ENCODE measurements around the gene TICAM2.

TICAM2 gene

GRCh38 chr5:115580941-115581340 lies 21.3 kb downstream of the TICAM2 start:
- Histone ChIP-seq H3K4me3 (ENCODE audit: low read depth, low read length) (no peak overlapping the region), H3K9me3 (ENCODE audit: control insufficient read depth, insufficient read depth, low read depth, low read length) (no peaks in the 10 kb centered on the region), H3K4me1 (ENCODE audit: control insufficient read depth, insufficient read depth, low read length) (no peaks in the 10 kb centered on the region), H3K27ac (ENCODE audit: extremely low read depth, low read depth, low read length) (no peak overlapping the region), H3K36me3 (ENCODE audit: control insufficient read depth in 2 of 2, insufficient read depth in 1 of 2, low read length in 2 of 2) (no peaks in the 10 kb centered on the region)
- no peak for TF ChIP-seq INSM2 (tag by site-specific recombination; IDR thresholded peaks at IDR 0.05)
- no peak for TF ChIP-seq BCL11A (tag by site-specific recombination; IDR thresholded peaks at IDR 0.05; ENCODE audit: low read depth)
- no peak for TF ChIP-seq ZNF580 (tag by site-specific recombination; IDR thresholded peaks at IDR 0.05)
- TF ChIP-seq ZNF350 (tag by site-specific recombination; IDR thresholded peaks at IDR 0.05): no peak
- TF ChIP-seq ZNF280D (tag by site-specific recombination; IDR thresholded peaks at IDR 0.05): no peak
- no peak for TF ChIP-seq ZNF514 (tag by site-specific recombination; IDR thresholded peaks at IDR 0.05)
- no peak for TF ChIP-seq ZBTB48 (tag by site-specific recombination; IDR thresholded peaks at IDR 0.05)
- no peak for TF ChIP-seq YY2 (tag by site-specific recombination; IDR thresholded peaks at IDR 0.05)
- TF ChIP-seq ZBTB26 (tag by site-specific recombination; optimal IDR thresholded peaks at IDR 0.05): no peak
- POLR2A ChIA-PET: no interaction called here
- CTCF ChIA-PET: interaction anchor here (0.7 to 1.0 kb wide), 2 partner anchors 271 to 348 kb away, joined by 3 read pairs; no protein-coding TSS in a partner anchor

- TF ChIP-seq ZNF157 (tag by site-specific recombination; IDR thresholded peaks at IDR 0.05) (no peak), ZSCAN23 (tag by site-specific recombination; IDR thresholded peaks at IDR 0.05) (no peak), ZNF148 (tag by site-specific recombination; IDR thresholded peaks at IDR 0.05; ENCODE audit: borderline replicate concordance) (no peak), ZBTB49 (tag by site-specific recombination; IDR thresholded peaks at IDR 0.05; ENCODE audit: low read depth) (no peak), ELK4 (IDR thresholded peaks at IDR 0.05; ENCODE audit: borderline replicate concordance, low read depth, low read length) (no peak), ZNF585B (tag by site-specific recombination; IDR thresholded peaks at IDR 0.05) (no peak), REPIN1 (tag by site-specific recombination; IDR thresholded peaks at IDR 0.05; ENCODE audit: low read depth) (no peak)
- POLR2A ChIA-PET: no interaction called here
- H3K36me3 ChIP-seq (ENCODE audit: control insufficient read depth in 2 of 2, insufficient read depth in 1 of 2, low read length in 2 of 2): no peaks in the 10 kb centered on the region
- no peaks in the 10 kb centered on the region for H3K9me3 ChIP-seq (ENCODE audit: control insufficient read depth, insufficient read depth, low read depth, low read length)
- no peaks in the 10 kb centered on the region for H3K4me1 ChIP-seq (ENCODE audit: control insufficient read depth, insufficient read depth, low read length)
- no peak overlapping the region for H3K27ac ChIP-seq (ENCODE audit: extremely low read depth, low read depth, low read length)
- H3K4me3 ChIP-seq (ENCODE audit: low read depth, low read length): no peak overlapping the region
- CTCF ChIA-PET: no interaction called here
These were observed 22.5 kb downstream of the TICAM2 start for GRCh38 chr5:115579747-115580173.

All from HEK293 (cell line).